Amygdala (tissue), 56 donors: ENCODE data around the gene GPRIN1.
"Not testable (repeated sequence)": the region's sequence is repeated elsewhere in the genome, so short reads cannot be mapped to it uniquely, and the experiment has no call there.

Experiments
- DNase-seq, 56 donors: peaks; one replicate each; lab custom pipeline; 2025; lab: John Stamatoyannopoulos, UW

GPRIN1 gene

DNA sequence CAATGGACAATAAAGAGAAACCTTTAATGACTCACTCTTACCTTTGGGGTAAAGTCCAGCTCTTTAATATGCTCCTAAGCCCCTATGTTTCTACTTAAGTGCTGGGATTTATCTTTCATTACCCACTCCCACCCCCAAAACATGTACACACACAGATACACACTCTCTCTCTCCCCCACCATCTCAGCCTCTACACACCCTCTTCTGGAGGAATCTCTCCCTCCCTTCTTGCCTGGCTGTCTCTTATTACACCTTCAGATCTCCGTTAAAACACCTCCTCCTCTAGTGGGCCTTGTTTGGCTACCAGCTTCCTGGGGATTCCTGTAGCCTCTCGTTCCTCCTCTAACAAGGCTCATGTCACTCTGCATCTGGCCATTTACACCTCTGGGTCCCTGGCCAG lies 6.9 kb downstream of the GPRIN1 start:
- DNase-seq, result no peak

DNA sequence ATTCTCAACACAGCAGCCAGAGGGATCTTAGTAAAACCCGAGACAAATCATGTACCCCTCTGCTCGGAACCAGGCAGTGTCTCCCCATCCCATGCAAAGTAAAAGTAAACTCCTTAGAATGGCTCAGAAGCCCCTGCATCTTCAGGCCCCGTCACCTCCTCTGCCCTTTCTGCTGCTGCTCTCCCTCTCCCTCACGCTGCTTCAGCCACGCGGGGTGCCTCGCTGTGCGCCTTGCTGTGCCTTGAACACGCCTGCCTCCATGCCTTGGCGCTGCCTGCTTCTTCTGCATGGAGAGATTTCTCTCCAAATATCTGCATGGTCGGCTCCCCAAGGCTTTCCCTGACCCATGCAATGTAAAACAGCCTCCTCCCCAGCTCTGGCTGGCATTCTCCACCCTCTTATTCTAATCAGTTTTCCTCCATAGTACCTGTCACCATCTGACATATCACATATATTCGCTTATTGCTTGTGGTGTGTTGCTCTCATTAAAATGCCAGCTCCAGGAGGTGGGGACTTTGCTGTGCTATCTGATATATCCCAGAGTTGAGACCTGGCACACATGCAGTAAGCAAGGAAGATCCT lies 8.0 kb downstream of the GPRIN1 start:
- no peak for DNase-seq

DNA sequence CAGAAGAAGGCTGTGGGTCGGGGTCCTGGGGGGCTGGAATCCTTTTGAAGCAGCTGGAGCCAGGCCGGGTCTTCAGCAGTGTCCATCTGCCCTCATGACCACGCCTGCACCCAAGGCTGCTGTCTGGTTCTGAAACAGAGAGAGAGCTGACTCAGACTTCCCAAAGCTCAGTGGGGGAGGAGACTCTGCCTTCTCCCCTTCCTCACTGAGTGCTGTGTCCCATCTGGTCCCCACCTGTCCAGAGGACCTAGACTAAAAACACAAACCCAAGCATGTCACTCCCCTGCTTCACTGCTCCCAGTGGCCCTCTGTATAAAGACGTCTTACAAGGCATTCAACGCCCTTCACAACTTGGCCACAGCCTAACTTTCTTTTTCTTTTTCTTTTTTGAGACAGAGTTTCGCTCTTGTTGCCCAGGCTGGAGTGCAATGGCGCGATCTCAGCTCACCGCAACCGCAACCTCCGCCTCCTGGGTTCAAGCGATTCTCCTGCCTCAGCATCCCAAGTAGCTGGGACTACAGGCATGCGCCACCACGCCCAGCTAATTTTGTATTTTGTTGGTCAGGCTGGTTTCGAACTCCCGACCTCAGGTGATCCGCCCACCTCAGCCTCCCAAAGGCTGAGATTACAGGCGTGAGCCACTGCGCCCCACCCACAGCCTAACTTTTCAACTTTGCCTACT lies 10.1 kb downstream of the GPRIN1 start:
- DNase-seq, result not testable (repeated sequence)

DNA sequence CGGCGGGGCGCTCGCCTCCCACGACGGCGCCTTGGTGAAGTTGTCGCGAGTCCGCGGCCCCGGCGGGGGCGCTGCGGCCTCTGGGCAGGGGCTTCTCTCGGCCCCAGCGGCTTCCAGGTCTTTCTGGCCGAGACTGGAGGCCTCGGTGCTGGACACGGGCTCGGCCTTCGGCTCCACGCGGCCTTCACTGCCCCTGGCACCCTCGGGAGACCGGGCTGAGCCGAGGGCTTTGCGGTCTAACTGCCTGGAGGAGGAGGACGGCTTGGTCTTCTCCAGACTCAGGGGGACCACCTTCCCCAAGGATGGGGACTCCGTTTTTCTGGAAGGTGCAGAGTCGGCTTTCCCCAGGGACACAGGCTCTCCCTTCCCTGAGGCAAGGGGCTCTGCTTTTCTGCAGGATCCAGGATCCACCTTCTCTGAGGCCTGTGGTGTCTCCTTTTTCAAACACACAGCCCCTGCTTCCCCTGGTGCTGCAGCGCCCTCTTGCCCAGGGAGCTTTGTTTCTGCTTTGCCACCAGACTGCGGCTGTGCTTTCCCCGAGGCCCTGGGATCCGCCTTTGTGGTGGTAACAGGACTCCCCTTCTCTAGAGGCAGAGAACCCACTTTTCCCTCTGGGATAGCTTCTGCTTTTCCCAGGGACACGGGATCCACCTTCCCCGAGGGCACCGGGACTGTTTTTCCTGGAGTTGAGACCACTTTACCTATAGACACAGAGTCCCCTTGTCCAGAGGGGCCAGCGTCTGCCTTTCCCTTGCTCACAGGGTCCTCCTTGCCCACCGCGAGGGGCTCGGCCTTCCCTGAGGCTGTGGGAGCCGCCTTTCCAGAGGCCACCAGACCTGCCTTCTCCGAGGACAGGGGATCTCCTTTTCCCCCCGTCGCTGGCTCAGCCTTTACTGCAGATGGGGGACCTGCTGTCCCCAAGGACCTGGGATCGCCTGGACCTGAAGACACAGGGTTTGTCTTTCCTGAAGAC lies 12.3 kb downstream of the GPRIN1 start:
- no peak for DNase-seq

DNA sequence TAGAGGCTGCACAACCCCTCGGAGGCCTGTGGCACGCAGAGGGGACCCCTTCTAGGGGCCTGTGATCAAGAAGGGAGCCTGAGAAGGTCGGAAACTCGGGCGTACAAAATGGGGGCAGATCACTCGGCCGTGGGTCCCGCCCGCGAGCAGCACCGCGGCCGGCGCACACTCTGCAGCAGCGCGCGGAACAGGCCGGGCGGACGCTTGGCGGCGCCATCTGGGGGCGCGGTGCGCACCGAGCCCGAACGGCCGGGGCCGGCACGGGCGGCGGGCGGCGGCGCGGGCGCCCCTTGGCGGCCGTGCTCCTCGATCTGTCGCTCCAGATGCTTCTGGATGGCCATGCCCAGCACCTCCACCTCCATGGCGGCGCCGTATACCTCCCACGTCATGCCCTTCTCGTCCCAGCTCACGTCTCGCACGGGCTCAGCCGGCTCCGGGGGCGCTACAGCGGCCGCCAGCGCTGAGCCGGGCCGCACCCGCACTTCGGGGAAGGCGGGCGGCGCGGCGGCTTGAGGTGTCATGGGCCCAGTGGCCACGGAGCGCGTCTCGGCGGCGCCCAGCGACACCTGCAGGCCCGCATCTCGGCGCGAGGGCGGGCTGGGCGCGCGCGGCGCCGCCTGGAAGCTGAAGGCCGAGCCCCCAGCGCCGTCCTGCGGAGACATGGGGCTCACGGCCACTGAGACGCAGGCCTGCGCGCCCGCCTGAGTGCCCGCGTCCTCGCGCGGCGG lies 13.1 kb downstream of the GPRIN1 start:
- DNase-seq, result no peak

DNA sequence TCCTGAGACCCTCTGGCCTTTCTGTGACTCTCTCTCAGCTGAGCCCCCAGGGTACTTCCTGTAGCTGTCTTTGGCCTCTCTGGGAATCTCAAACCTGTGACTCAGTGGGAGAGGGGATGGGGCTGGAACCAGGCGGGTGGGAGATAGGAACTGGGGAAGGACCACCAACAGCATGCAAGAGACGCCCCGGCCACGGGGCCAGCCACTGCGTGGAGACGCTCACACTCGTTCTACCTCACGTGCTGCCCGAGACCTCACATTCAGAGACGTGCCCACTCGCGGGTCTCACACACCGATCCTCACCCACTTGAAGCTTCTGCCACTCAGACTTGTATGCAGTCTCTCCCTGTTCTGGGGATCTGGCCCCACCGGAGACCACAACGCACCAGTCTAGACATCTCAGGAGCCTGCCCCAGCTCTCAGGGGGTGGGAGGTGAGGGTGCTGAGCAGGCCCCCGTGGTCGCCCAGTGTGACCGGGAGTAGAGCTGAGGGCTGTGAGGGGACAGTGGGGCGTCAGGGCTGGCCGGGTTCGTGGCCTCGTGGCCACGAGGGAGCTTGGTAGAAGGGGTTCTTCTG lies 13.8 kb downstream of the GPRIN1 start:
- DNase-seq, result no peak

DNA sequence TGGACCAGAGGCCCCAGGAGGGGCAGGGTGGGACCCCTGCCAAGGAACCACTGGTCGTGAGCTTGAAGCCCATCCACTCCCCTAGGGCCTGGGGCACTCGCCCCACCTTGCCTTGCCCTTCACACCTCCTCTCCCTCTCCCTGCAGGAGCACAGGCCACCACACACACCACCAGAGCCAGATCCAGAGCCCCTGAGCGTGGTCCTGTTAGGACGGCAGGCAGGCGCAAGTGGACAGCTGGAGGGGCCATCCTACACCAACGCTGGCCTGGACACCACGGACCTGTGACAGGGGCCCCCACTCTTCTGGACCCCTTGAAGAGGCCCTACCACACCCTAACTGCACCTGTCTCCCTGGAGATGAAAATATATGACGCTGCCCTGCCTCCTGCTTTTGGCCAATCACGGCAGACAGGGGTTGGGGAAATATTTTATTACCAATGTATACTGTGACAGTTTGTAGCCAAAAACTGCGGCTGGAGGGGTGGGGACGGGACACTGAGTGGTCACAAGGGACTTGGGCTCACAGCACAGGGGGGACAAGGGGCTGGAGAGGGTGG lies 14.5 kb downstream of the GPRIN1 start:
- DNase-seq, result no peak

DNA sequence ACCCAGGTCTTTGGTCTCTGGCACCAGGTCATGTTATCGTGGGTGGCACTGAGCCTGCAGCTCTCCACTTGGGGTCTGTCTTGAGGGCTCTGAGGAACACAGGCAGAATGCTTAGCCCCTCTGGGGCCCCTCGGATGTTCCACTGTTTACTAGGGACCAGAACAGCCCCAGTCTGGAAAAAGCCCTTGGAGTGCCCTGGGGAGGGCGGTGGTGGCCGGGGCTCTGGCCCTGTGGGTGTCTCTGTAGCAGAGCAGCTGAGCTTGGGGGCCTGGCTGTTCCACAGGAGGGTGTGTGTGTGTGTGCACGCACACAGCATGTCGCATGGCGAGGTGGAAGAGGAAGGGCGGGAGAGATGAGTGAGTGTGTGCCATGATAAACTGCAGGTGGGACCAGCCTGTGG lies 15.4 kb downstream of the GPRIN1 start:
- no peak for DNase-seq

DNA sequence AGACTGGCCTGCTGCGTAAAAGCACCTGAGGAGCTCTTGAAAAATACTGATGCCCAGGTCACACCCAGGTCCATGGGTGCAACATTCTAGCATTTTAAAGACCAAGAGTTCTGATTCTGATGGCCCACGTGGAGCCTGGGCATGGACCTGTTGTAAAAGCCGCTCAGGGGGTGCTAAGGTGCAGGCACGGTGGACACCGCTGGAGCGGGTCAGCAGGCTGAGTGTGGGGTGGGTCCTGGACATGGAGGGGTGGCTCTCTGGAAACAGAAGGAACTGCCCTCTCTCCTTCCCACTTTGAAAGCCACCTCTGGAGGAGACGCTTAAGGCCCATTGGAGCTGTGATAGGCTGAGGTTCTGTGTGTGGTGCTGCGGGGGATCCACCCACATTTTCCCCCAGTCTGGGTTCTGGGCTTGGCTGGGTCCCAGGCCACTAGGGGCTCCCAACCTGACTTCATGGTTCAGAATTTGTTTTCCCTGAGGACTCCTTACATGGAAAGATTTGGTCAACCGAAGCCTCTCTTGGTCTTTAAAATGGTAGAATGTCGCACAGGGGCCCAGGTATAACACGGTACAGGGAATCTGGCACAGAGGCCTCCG lies 16.6 kb downstream of the GPRIN1 start:
- no peak for DNase-seq

DNA sequence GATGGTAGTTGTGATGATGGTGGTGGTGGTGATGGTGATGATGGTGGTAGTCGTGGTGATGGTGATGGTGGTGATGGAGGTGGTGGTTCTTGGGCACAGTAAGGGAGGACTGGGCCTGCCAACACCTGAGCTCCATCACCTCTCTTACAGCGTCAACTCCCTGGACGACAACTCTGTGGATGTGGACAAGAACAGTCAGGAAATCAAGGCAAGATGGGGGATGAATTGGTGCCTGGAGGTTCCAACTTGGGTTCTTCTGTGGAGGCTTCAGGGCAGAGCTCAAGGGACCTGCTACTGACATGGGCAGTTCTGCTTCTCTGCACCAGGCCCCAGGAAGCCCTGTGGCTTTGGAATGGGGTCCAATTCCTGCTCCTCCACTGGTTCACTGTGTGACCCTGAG lies 17.4 kb downstream of the GPRIN1 start:
- DNase-seq, result no peak

DNA sequence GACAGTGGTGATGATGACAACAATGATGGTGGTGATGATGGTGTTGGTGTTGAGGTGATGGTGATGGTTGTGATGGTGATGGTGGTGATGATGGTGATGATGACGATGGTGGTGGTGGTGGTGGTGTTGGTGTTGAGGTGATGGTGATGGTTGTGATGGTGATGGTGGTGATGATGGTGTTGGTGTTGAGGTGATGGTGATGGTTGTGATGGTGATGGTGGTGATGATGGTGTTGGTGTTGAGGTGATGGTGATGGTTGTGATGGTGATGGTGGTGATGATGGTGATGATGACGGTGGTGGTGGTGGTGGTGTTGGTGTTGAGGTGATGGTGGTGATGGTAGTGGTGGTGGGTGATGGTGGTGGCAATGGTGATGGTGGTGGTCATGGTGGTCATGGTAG lies 18.3 kb downstream of the GPRIN1 start:
- DNase-seq, result not testable (repeated sequence)

DNA sequence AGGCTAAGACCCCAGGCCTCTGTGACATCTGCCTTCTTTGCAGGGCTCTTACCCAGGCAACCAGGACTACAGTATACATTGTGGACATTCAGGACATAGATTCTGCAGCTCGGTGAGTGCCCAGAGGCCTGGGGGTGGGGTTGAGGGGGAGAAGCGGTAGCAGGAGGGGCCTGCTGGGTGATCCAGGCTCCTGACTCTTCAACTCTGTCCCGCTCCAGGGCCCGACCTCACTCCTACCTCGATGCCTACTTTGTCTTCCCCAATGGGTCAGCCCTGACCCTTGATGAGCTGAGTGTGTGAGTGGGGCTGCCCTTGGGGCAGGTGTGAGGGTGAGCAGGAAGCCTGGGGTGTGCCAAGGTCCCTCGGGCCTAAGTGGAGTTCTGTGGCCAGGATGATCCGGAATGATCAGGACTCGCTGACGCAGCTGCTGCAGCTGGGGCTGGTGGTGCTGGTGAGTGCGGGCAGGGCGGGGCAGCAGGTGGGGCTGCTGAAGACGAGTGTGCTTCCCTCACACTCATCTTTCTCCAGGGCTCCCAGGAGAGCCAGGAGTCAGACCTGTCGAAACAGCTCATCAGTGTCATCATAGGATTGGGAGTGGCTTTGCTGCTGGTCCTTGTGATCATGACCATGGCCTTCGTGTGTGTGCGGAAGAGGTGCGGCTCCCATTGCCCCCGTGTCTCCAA lies 19.8 kb downstream of the GPRIN1 start:
- DNase-seq, result no peak

DNA sequence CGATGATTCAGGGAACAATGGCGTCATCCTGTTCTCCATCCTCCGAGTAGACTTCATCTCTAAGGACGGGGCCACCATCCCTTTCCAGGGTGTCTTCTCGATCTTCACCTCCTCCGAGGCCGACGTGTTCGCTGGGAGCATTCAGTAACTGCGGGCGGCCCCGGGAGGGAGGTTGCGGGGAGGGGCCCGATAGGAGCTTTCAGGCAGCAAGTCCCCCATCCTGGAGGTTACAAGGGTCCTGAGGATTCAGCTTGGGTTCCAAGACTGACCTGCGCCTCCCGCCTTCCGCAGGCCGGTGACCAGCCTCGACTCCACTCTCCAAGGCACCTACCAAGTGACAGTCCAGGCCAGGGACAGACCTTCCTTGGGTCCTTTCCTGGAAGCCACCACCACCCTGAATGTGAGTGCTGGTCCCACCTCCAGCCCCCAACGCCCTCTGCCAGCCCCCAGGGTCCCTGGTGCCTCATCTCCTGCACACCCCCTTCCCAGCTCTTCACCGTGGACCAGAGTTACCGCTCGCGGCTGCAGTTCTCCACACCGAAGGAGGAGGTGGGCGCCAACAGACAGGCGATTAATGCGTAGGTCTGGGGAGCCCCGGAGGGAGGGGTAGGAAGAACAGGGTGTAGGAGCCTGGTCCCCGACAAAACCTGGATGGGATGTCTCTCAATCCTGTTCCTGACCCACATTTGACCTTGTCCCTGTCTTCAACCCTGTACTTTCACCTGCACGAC lies 20.8 kb downstream of the GPRIN1 start:
- DNase-seq, result no peak

DNA sequence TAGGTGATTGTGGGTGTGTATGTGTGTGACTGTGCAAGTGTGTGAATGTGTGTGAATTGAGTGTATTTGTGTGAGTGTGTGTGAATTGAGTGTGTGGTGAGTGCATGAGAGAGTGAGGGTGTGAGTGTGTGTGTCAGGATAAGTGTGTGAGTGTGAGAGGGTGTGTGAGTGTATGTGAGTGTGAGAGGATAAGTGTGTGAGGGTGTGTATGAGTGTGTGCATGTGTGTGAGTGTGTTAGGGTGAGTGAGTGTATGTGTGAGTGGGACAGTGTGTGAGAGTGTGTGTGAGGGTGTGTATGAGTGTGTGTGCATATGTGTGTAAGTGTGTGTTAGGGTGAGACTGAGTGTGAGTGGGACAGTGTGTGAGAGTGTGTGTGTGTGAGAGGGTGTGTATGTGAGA lies 21.7 kb downstream of the GPRIN1 start:
- no peak for DNase-seq

DNA sequence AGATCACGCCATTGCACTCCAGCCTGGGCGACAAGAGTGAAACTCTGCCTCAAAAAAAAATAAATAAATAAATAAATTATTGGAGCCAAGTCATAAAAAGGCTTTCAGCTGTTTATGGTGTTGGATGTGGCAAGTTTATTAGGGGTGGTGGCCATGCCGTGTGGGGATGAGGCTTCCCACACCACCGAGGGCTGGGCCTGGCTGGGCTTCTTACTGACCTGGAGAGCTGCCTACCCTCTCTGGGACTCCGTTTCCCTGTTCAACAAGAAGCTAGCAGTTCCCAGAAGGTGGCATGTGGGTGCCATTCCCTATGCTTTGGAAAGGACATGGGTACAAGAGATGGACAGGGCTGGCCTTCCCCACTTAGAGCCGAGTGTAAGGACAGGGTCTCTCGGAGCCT lies 22.6 kb downstream of the GPRIN1 start:
- DNase-seq, result no peak

DNA sequence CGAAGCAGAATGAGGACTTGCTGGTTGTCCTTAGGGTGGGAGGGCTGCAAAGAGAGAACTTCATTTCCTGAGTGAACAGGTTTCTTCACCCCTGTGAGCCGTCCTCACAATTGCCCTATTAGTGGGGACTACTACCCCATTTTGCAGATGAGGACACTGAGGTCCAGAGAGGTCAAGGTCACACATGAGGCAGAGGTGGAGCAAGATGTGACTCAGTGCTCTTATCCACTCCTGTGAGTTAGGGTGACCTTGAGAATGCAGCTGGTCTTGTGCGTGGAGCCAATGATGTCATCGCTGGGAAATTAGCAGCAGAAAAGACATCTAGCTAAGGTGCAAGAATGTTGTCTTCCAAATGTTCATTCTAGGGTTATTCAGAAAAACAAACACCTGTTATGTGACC lies 26.9 kb downstream of the GPRIN1 start:
- no peak for DNase-seq

DNA sequence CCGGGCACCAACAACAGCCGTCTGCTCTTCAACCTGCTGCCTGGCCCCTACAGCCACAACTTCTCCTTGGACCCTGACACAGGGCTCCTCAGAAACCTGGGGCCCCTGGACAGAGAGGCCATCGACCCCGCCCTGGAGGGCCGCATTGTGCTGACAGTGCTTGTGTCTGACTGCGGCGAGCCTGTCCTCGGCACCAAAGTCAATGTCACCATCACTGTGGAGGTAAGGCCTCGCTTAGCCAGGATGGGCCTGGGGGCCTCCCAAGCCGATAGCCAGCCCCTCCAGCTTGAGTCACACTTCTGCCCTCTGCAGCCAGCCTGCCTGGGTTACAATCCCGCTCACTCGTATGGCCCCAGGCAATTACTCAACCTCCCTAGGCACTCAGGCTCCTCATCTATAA lies 28.6 kb downstream of the GPRIN1 start:
- DNase-seq, result no peak

DNA sequence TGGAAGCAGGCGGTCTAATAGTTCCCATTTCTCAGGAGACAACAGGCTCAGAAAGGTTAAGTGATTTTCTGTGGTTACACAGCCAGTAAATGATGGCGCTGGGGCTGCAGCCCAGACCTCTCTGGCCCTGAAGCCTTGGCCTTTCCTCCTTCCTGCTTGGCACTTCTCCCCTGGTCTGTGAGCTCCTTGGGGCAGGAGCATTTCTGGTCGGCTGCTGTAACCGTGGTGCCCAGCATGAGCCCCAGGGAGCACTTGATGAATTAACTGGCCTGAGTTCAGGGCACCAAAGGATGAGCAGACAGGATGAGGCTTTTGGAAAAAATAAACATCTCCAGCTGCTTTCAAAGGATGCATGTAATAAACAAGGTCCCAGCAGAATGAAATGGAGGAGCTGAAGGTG lies 30.6 kb downstream of the GPRIN1 start:
- DNase-seq, result no peak
